ENCODE data around the gene C10orf53.

Gene C10orf53

GRCh38 chr10:49651039-49651835 lies 28.2 kb upstream of the C10orf53 start:
- peaks cover 17 to 26% of the 10 kb centered on the region in 2 experiments for H3K4me1 ChIP-seq (ENCODE audit: control insufficient read depth in 1 of 2, insufficient read depth in 1 of 2, low read depth in 1 of 2, low read length in 1 of 2)
- no peaks in the 10 kb centered on the region for H3K36me3 ChIP-seq
- no peak for TF ChIP-seq CTCF (IDR thresholded peaks at IDR 0.05)
- H3K9me3 ChIP-seq = no peaks in the 10 kb centered on the region
- peaks cover 33% of the 10 kb centered on the region for H3K27me3 ChIP-seq
- H3K27ac ChIP-seq = no peak overlapping the region
- no peak overlapping the region for H3K4me3 ChIP-seq (ENCODE audit: low read depth in 1 of 2, low read length in 1 of 2)

- Histone ChIP-seq H3K9me3 (no peaks in the 10 kb centered on the region), H3K4me3 (ENCODE audit: low read depth in 1 of 2, low read length in 1 of 2) (no peak overlapping the region), H3K36me3 (no peaks in the 10 kb centered on the region), H3K4me1 (ENCODE audit: control insufficient read depth in 1 of 2, insufficient read depth in 1 of 2, low read depth in 1 of 2, low read length in 1 of 2) (peaks cover 15 to 19% of the 10 kb centered on the region in 2 experiments), H3K27ac (no peak overlapping the region), H3K27me3 (peaks cover 39% of the 10 kb centered on the region)
- TF ChIP-seq CTCF (IDR thresholded peaks at IDR 0.05) = no peak
Measured at GRCh38 chr10:49651917-49652316, 27.5 kb upstream of the C10orf53 start.

GRCh38 chr10:49652421-49653272 lies 26.8 kb upstream of the C10orf53 start:
- no peaks in the 10 kb centered on the region for H3K9me3 ChIP-seq
- H3K4me1 ChIP-seq (ENCODE audit: control insufficient read depth in 1 of 2, insufficient read depth in 1 of 2, low read depth in 1 of 2, low read length in 1 of 2) = peaks cover 10 to 12% of the 10 kb centered on the region in 2 experiments
- H3K36me3 ChIP-seq = no peaks in the 10 kb centered on the region
- no peak overlapping the region for H3K27ac ChIP-seq
- TF ChIP-seq CTCF (IDR thresholded peaks at IDR 0.05) = no peak
- peaks cover 46% of the 10 kb centered on the region for H3K27me3 ChIP-seq
- H3K4me3 ChIP-seq (ENCODE audit: low read depth in 1 of 2, low read length in 1 of 2) = no peak overlapping the region

GRCh38 chr10:49653273-49653929 lies 26.1 kb upstream of the C10orf53 start:
- no peak for TF ChIP-seq CTCF (IDR thresholded peaks at IDR 0.05)
- Histone ChIP-seq H3K27me3 (peaks cover 46% of the 10 kb centered on the region), H3K4me1 (ENCODE audit: control insufficient read depth in 1 of 2, insufficient read depth in 1 of 2, low read depth in 1 of 2, low read length in 1 of 2) (peaks cover 7 to 9% of the 10 kb centered on the region in 2 experiments), H3K27ac (no peak overlapping the region), H3K4me3 (ENCODE audit: low read depth in 1 of 2, low read length in 1 of 2) (no peak overlapping the region), H3K36me3 (no peaks in the 10 kb centered on the region), H3K9me3 (no peaks in the 10 kb centered on the region)

- H3K4me3 ChIP-seq (ENCODE audit: low read depth in 1 of 2, low read length in 1 of 2) = no peak overlapping the region
- H3K36me3 ChIP-seq = no peaks in the 10 kb centered on the region
- no peak for TF ChIP-seq CTCF (IDR thresholded peaks at IDR 0.05)
- peaks cover 4 to 5% of the 10 kb centered on the region in 2 experiments for H3K4me1 ChIP-seq (ENCODE audit: control insufficient read depth in 1 of 2, insufficient read depth in 1 of 2, low read depth in 1 of 2, low read length in 1 of 2)
- H3K27me3 ChIP-seq = peaks cover 46% of the 10 kb centered on the region
- H3K27ac ChIP-seq = no peak overlapping the region
- no peaks in the 10 kb centered on the region for H3K9me3 ChIP-seq
Measured at GRCh38 chr10:49654036-49654693, 25.3 kb upstream of the C10orf53 start.

All from neutrophil (primary cell).